ENCODE measurements around the gene PXDC1.

PXDC1 gene

DNA sequence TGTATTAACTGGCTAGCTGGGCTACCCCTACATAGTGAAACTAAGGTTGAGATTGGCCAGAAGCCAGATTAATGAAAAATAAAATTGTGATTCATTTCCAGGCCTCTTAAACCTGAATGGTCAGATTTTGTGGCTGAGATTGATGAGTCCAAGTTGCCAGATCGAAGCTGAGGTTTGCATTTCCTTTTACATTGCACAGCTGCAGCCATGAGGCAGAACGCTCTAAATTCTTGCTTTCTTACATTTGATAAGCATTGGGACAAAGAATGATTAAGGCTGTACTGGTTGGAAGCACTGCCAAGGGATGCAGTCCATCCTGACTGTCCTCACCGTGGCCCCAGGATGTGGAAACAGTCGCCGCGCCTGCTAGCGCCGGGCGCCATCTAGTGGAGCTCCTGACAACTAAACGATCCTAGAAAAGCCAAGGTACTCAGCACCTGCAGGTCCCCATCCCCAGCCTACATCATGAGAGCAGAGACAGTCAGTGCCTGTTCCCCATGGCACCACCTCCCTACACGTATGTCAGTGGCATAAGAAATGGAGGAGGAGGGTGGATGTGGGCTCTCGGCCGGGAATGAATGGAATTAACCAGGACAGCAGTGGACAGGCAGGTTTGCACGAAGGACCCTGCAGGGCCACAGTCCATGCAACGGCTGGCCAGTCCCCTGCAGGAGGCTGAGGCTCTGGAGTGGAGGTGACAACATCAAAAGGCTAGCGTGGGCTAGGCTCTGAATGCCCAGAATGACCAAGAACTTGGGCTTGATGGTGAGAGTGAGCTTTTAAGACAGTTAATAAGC, 19.0 kb downstream of the PXDC1 start:
- no peak overlapping the region for H3K4me3 ChIP-seq
- TF ChIP-seq Cebpa-rat (IDR thresholded peaks at IDR 0.05): no peak
- H3K4me2 ChIP-seq: peak overlapping the region; percentile 8; the same call in 1 of the 2 replicates
- 0 out of 2 replicates have a peak, but pooled peaks cover 5% of the 10 kb centered on the region for H4K20me1 ChIP-seq
- H3K27me3 ChIP-seq: no peaks in the 10 kb centered on the region
- H3K9ac ChIP-seq: no peak overlapping the region
- peaks cover 21% of the 10 kb centered on the region for H3K4me1 ChIP-seq
- H3K27ac ChIP-seq: no peak overlapping the region
- peaks cover 14% of the 10 kb centered on the region for H3K36me3 ChIP-seq
- H3K9me3 ChIP-seq: peaks cover 11% of the 10 kb centered on the region

DNA sequence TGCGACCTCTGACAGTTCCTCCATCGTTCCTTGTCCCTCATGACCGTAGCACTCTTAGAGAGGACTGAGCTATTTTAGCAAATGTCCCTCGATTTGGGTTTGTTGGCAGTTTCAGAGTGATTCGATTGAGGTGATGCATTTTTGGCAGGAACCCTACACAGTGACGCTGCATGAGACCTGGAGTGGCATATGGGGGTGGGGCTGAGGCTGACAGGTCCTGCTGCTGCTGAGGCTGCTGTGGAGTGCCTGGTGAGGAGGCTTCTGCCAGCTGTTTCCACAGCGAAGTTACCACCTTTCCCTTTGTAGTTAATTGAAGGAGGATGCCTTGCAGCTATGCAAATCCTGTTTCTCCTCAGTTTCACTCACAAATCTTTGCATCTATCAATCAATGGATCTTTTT, 19.8 kb downstream of the PXDC1 start:
- H3K4me2 ChIP-seq: no peak overlapping the region
- H3K27me3 ChIP-seq: no peaks in the 10 kb centered on the region
- 0 out of 2 replicates have a peak, but pooled peaks cover 5% of the 10 kb centered on the region for H4K20me1 ChIP-seq
- no peak overlapping the region for H3K4me3 ChIP-seq
- H3K4me1 ChIP-seq: peaks cover 15% of the 10 kb centered on the region
- H3K36me3 ChIP-seq: peaks cover 12% of the 10 kb centered on the region
- H3K27ac ChIP-seq: no peak overlapping the region
- no peak overlapping the region for H3K9ac ChIP-seq
- H3K9me3 ChIP-seq: peaks cover 11% of the 10 kb centered on the region
- TF ChIP-seq Cebpa-rat (IDR thresholded peaks at IDR 0.05): no peak

DNA sequence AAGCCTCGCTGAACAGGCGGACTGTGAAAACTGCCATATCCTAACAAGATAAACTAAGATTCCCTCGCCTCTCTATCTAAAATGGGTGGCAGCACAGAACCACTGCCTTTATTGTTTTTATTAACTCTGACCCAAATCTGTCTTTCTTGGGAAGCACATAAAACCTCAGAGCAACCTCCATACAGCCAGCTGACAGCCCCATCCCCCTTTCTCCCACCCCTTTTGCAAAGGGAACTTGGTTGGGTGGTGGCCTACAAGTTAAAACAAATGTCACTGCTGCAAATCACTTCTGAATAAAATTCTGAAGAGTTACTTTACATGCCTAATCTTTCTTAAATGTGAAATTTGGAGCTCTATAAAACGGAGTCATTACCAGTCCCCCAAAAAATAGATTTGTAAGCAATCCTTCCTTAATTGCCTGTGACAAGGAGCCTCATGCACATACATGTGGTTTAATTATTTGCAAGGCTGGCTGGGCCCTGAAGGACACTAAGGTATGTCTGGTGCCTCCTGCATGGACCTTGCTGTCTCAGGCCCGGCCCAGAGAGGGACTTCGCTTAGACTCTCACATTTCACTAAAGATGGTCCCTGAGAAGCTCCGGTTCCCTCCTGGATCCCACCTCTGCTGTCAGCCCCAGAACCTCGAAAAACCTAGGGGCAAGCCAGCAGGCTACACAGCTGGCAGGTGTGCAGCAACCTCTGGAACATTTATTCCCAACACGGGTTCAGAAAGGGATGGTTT, 21.7 kb downstream of the PXDC1 start:
- no peak overlapping the region for H3K9ac ChIP-seq
- peaks cover 3% of the 10 kb centered on the region for H3K9me3 ChIP-seq
- no peak overlapping the region for H3K27ac ChIP-seq
- peaks cover 4% of the 10 kb centered on the region; the same call in 1 of the 2 replicates for H3K36me3 ChIP-seq
- no peak for TF ChIP-seq Cebpa-rat (IDR thresholded peaks at IDR 0.05)
- no peaks in the 10 kb centered on the region for H3K27me3 ChIP-seq
- no peak overlapping the region for H3K4me2 ChIP-seq
- H4K20me1 ChIP-seq: 0 out of 2 replicates have a peak, but pooled peaks cover 5% of the 10 kb centered on the region
- H3K4me3 ChIP-seq: no peak overlapping the region
- peaks cover 6% of the 10 kb centered on the region; the same call in 1 of the 2 replicates for H3K4me1 ChIP-seq

DNA sequence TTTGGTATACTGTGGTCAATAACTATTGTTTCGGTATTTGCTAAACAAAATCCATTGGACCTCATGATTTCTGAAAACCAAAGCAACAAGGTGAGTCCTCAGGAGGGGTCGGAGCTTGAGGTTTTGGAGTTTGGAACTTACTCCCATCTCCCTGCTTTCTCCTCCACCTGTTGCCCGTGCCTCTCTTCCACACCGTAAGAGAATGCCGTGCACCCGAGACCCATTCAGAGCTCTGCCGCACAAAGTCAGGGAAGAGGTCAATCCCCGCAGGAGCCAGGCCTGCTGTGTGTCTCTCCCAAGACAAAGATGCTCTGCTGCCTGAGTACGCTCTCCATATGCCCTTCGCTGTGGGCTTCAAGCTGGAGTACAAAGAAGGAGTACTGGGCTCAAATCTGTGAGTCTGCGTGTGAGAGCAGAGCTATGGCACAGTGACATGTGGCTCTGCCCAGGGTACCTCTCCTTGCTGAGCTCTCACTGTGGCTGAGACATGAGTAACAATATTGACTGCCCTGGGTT, 23.9 kb downstream of the PXDC1 start:
- Histone ChIP-seq H3K36me3 (peaks cover 10% of the 10 kb centered on the region; the same call in 1 of the 2 replicates), H3K4me1 (peaks cover 6% of the 10 kb centered on the region; the same call in 1 of the 2 replicates), H3K27ac (no peak overlapping the region), H4K20me1 (no peaks in the 10 kb centered on the region), H3K4me2 (no peak overlapping the region), H3K9ac (no peak overlapping the region), H3K4me3 (no peak overlapping the region), H3K9me3 (no peaks in the 10 kb centered on the region), H3K27me3 (no peaks in the 10 kb centered on the region)
- no peak for TF ChIP-seq Cebpa-rat (IDR thresholded peaks at IDR 0.05)

DNA sequence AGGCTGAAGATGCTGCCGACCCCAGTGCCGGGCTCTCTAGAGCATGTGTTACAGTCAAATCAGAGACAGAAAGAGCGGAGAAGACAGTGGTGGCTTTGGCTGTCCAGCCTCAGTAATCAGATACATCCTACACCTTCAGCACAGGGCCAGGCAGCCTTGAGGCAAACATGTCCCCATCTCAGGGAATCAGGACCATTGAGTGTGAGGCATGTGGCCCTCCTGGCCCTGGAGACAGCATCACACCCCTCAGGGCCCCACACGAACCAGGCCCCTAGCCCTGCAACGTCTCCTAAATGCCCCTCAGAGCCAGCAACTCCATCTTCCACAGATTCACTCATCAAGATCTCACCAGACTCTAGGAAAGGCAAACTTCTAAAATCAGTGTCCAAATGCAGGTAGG, 24.5 kb downstream of the PXDC1 start:
- no peak overlapping the region for H3K27ac ChIP-seq
- H3K4me1 ChIP-seq: 0 out of 2 replicates have a peak, but pooled peaks cover under 1% of the 10 kb centered on the region
- H3K4me2 ChIP-seq: no peak overlapping the region
- peaks cover 10% of the 10 kb centered on the region; the same call in 1 of the 2 replicates for H3K36me3 ChIP-seq
- H3K9ac ChIP-seq: no peak overlapping the region
- H3K27me3 ChIP-seq: no peaks in the 10 kb centered on the region
- no peak overlapping the region for H3K4me3 ChIP-seq
- H3K9me3 ChIP-seq: no peaks in the 10 kb centered on the region
- TF ChIP-seq Cebpa-rat (IDR thresholded peaks at IDR 0.05): no peak
- H4K20me1 ChIP-seq: no peaks in the 10 kb centered on the region

DNA sequence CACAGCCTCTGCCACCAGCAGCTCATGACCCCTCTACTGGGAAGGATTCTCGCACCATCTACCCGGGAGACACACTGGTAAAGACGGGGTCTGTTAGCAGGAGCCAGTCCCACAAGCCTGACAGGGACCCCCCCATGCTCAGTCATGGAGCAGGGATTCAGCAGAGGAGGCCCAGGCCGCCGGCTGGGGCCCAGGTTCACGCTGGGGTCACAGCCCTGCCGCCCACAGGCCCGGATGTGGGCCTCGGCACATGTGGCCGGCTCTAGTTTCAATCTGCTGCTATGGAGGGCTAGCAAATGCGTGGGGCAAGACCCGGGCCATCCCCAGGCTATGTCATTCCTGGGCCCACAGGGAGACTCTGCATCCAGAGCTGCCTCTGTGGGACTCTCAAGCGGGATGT, 25.1 kb downstream of the PXDC1 start:
- Histone ChIP-seq H3K36me3 (peaks cover 10% of the 10 kb centered on the region; the same call in 1 of the 2 replicates), H4K20me1 (no peaks in the 10 kb centered on the region)

DNA sequence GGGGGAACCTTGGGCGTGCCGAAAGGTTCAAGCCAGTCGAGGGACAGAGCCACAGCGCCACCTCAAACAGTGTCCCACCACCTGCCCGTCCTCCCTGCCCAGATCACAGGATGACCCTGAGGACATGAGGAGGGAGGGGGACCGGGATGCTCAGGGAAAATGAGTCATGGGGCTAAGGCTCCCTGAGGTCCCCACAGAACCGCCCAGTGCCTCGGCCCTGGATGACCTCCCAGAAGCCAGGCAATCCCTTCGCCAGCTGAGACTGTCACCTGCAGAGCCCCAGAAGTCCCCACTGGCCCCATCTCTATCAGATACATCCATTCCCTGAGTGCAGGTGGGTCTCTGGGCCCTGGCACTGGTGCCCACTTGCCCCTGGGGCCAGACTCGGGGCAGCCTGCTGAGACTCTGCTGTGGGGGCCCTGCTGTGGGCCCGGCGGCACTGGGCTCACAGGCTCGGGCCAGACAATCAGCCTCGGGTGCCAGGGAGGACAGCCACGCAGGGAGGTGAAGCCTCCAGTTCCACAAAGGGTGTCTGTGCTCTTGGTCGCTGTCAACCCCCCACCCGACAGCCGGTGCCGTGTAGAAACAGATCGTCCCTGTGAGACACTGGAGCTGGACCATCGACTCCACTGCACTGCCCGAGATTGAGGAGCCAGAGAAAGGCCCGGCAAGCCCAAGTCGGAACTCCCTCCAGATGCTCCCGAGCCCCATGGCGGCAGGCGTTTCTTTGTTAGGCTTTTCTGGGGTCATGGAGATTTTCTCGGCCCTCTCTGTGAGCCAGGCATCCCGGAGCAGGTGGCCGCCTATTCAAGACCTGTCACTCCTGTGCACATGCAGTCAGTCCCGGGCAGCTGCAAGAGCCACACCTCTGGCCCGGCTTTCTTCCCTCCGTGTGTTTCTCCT, 26.1 kb downstream of the PXDC1 start:
- H3K9ac ChIP-seq: no peak overlapping the region

More for the DNA sequence above, 25.1 kb downstream of the PXDC1 start:
- Histone ChIP-seq H3K27ac (no peak overlapping the region), H3K4me2 (no peak overlapping the region), H3K27me3 (no peaks in the 10 kb centered on the region), H3K4me3 (no peak overlapping the region), H3K4me1 (no peaks in the 10 kb centered on the region), H3K9ac (no peak overlapping the region), H3K9me3 (no peaks in the 10 kb centered on the region)
- TF ChIP-seq Cebpa-rat (IDR thresholded peaks at IDR 0.05): no peak

DNA sequence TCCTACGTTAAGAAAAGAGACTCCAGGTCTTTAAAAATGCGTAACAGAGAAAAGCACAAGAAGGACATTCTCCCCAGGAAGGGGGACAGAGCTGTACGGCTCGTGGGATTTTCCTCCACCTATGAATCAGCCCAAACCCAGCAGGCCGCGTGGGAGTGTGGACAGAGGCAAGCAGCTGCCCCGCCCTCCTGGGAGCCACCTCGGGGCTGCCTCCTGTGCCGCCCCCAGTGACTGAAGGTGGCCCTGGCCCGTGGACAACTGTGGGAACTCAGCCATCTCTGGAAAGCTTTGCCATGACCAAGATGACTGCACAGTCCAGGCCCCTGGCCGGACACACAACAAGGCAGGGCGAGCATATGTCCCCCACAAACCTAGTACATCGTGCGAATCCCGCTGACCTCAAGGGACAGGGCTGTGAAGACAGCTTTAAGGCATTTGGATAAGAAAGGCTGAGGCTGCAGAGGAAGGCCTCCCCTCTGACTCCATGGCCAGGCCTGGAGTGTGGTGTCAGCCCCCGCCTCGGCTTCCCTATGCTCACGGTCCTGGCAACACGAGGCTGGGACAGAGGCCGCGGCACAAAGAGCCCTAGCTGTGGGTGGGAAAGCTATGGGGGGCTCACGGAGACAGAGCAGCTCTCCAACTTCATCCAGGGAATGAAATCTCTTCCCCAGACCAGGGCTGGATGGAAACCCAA, 26.9 kb downstream of the PXDC1 start:
- Histone ChIP-seq H4K20me1 (no peaks in the 10 kb centered on the region), H3K27me3 (no peaks in the 10 kb centered on the region), H3K9me3 (no peaks in the 10 kb centered on the region), H3K9ac (no peak overlapping the region), H3K36me3 (peaks cover 10% of the 10 kb centered on the region; the same call in 1 of the 2 replicates), H3K4me1 (no peaks in the 10 kb centered on the region), H3K27ac (no peak overlapping the region), H3K4me3 (no peak overlapping the region), H3K4me2 (no peak overlapping the region)
- TF ChIP-seq Cebpa-rat (IDR thresholded peaks at IDR 0.05): no peak

More for the DNA sequence above, 26.1 kb downstream of the PXDC1 start:
- H3K27me3 ChIP-seq: no peaks in the 10 kb centered on the region
- peaks cover 10% of the 10 kb centered on the region; the same call in 1 of the 2 replicates for H3K36me3 ChIP-seq
- H3K4me2 ChIP-seq: no peak overlapping the region
- H3K9me3 ChIP-seq: no peaks in the 10 kb centered on the region
- no peak overlapping the region for H3K4me3 ChIP-seq
- H4K20me1 ChIP-seq: no peaks in the 10 kb centered on the region
- no peak for TF ChIP-seq Cebpa-rat (IDR thresholded peaks at IDR 0.05)
- no peaks in the 10 kb centered on the region for H3K4me1 ChIP-seq
- no peak overlapping the region for H3K27ac ChIP-seq

Data from BLaER1 (cell line).